HG02571 (cell line): ENCODE data around the gene IQGAP2.
A peak's percentile ranks its signal among the peaks of the same experiment; 100 is the strongest.
"Not testable (repeated sequence)": the region's sequence is repeated elsewhere in the genome, so short reads cannot be mapped to it uniquely, and the experiment has no call there.

Source experiments
- ATAC-seq: cut with Tn5 transposase; IDR thresholded peaks from one replicate; pipeline ENCODE4 v1.9.1; 2021; ENCODE audit warnings: mild to moderate bottlenecking, moderate library complexity; ENCODE audit not compliant: unreplicated experiment

IQGAP2 gene

GRCh38 chr5:76732405-76733048 lies 329.4 kb downstream of the IQGAP2 start:
- no peak for ATAC-seq

- ATAC-seq, result peak; percentile 73
These were observed 329.9 kb downstream of the IQGAP2 start for GRCh38 chr5:76733049-76733417.

- ATAC-seq, result no peak
These were observed 332.9 kb downstream of the IQGAP2 start for GRCh38 chr5:76735762-76736545.

GRCh38 chr5:76736679-76737556 lies 333.8 kb downstream of the IQGAP2 start:
- ATAC-seq, result no peak

GRCh38 chr5:76737846-76738245 lies 334.8 kb downstream of the IQGAP2 start:
- no peak for ATAC-seq

GRCh38 chr5:76741506-76741905 lies 338.4 kb downstream of the IQGAP2 start:
- not testable (repeated sequence) for ATAC-seq

GRCh38 chr5:76742583-76742982 lies 339.5 kb downstream of the IQGAP2 start:
- no peak for ATAC-seq

- no peak for ATAC-seq
These were observed 341.5 kb downstream of the IQGAP2 start for GRCh38 chr5:76744632-76745031.

- ATAC-seq, result no peak
These were observed 342.6 kb downstream of the IQGAP2 start for GRCh38 chr5:76745670-76746069.

- ATAC-seq, result no peak
These were observed 343.6 kb downstream of the IQGAP2 start for GRCh38 chr5:76746677-76747076.

GRCh38 chr5:76747706-76748105 lies 344.6 kb downstream of the IQGAP2 start:
- ATAC-seq, result no peak

GRCh38 chr5:76751291-76751690 lies 348.2 kb downstream of the IQGAP2 start:
- no peak for ATAC-seq

GRCh38 chr5:76754668-76755078 lies 351.6 kb downstream of the IQGAP2 start:
- ATAC-seq, result no peak

GRCh38 chr5:76755779-76756637 lies 352.9 kb downstream of the IQGAP2 start:
- no peak for ATAC-seq

GRCh38 chr5:76757049-76757448 lies 354.0 kb downstream of the IQGAP2 start:
- no peak for ATAC-seq
